GM13977 (cell line): ENCODE results near the gene ZNF221.
A peak's percentile ranks its signal among the peaks of the same experiment; 100 is the strongest.
"Not testable (repeated sequence)": the region's sequence is repeated elsewhere in the genome, so short reads cannot be mapped to it uniquely, and the experiment has no call there.

Experiments
- DNase-seq: peaks from one replicate; pipeline ENCODE4 v3.0.0; 2012; ENCODE audit warnings: low spot score
- in situ Hi-C: fragments of 300-500 bp; cut with MboI; formaldehyde crosslinking; loops from one replicate; pipeline ENCODE4 v1.12.0; 2022; ENCODE audit warnings: low sequenced_read_pairs, low pct_unique_long_range_greater_than_20kb, mixed read lengths, inconsistent platforms; ENCODE audit not compliant: unreplicated experiment
- TF ChIP-seq, protein P1 (sequence below): IDR thresholded peaks from 2 replicates; pipeline ENCODE4 v1.5.1; 2012; ENCODE audit warnings: mild to moderate bottlenecking, control low read depth; ENCODE audit not compliant: insufficient read depth; ENCODE audit errors: extremely low read depth, missing control alignments

ZNF221 gene

DNA sequence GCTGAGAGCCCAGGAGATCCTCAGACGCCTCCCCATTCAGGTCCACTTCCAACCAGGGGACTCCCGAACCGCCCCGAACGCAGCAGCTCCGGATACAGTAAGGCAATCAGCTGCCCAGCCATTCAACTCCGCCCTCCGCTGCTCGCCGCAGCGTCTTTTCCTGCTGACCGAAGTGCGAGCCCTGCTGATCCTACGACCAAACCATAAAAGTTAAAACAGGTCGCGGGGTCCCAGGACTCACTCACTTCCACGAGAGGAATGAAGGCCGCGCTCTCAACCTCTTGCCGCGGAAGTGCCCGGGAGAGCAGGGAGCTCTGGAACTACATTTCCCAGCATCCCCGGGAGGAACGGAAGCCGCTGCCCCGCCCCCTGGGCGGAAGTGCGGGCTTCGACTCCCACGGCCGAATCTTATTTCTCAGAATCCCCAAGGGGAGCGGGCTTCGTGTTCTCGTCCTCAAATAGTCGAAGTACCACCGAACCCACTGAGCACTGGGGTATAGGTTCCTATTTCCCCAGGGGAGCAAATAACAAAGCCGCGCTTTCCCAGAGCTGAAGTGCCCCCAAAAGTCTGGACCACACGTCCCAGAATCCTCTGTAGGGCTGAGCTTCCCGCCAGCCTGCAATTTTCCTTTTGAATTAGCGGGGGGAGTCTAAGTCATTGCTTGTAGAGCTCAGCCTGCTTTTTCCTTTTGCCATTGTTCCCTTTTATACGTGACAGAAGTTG is 15.9 kb upstream of the ZNF221 start, which contains the start of gene ZNF45:
Gene ZNF45 (minus strand): TSS at position 298 of the 724 bp plus-strand sequence. CDS start 13,097 bp downstream, outside the sequence.
- in situ Hi-C loops: no loop called here
- DNase-seq: peak; percentile 88
- TF ChIP-seq, protein P1, sequence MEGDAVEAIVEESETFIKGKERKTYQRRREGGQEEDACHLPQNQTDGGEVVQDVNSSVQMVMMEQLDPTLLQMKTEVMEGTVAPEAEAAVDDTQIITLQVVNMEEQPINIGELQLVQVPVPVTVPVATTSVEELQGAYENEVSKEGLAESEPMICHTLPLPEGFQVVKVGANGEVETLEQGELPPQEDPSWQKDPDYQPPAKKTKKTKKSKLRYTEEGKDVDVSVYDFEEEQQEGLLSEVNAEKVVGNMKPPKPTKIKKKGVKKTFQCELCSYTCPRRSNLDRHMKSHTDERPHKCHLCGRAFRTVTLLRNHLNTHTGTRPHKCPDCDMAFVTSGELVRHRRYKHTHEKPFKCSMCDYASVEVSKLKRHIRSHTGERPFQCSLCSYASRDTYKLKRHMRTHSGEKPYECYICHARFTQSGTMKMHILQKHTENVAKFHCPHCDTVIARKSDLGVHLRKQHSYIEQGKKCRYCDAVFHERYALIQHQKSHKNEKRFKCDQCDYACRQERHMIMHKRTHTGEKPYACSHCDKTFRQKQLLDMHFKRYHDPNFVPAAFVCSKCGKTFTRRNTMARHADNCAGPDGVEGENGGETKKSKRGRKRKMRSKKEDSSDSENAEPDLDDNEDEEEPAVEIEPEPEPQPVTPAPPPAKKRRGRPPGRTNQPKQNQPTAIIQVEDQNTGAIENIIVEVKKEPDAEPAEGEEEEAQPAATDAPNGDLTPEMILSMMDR: no peak

GRCh38 chr19:43936188-43936587 is 14.8 kb upstream of the ZNF221 start:
- in situ Hi-C loops: no loop called here

GRCh38 chr19:43939557-43940260 is 11.3 kb upstream of the ZNF221 start:
- no peak for DNase-seq
- in situ Hi-C loops: no loop called here
- TF ChIP-seq, protein P1: no peak

More at GRCh38 chr19:43936188-43936587, 14.8 kb upstream of the ZNF221 start:
- TF ChIP-seq, protein P1: no peak
- no peak for DNase-seq

DNA sequence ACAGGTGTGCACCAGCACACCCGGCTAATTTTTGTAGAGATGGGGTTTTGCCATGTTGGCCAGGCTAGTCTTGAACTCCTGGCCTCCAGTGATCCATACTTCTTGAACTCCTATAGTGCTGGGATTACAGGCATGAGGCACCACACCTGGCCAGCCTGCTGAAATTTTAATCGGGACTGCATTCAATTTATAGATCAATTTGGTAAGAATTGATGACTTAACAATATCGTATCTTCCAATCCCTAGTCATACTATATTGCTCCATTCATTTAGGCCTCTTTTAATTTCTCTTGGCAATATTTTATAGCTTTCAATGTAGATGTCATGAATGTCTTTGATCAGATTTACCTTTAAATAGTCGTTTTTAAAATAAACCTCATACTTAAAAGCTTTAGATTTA is 10.3 kb upstream of the ZNF221 start:
- in situ Hi-C loops: no loop called here
- TF ChIP-seq, protein P1: no peak
- no peak for DNase-seq

GRCh38 chr19:43941209-43941608 is 9.8 kb upstream of the ZNF221 start:
- no peak for DNase-seq
- TF ChIP-seq, protein P1: no peak
- in situ Hi-C loops: no loop called here

GRCh38 chr19:43947412-43947811 is 3.6 kb upstream of the ZNF221 start:
- in situ Hi-C loops: not testable (repeated sequence)

DNA sequence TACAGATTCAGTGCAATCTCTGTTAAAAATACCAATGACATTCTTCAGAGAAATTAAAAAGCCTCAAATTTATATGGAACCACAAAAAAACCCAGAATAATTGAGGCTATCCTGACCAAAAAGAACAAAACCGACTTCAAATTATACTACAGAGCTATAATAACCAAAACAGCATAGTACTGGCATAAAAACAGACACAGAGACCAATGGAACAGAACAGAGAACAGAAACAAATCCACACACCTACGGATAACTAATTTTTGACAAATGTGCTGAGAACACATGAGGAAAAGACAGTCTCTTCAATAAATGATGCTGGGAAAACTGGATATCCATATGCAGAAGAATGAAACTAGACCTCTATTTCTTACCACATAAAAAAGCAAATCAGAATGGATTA is 1.2 kb upstream of the ZNF221 start:
- in situ Hi-C loops, DNase-seq: not testable (repeated sequence)

More at GRCh38 chr19:43947412-43947811, 3.6 kb upstream of the ZNF221 start:
- DNase-seq: not testable (repeated sequence)
